CD4-positive, alpha-beta memory T cell (primary cell): ENCODE data around the gene ZNF837. TPM values are rescaled to one million over a fixed set of nuclear protein-coding genes. Genes with fewer than 3 reads are reported as not detected.

Source experiments
- CTCF ChIA-PET: fragments of 350-600 bp; sonication (Branson Sonifier 250); formaldehyde crosslinking; loops from one replicate; lab custom pipeline; 2021; ENCODE audit warnings: inconsistent platforms; ENCODE audit not compliant: partially characterized antibody; lab: Charles Lee
- POLR2A ChIA-PET: fragments of 350-600 bp; sonication (Branson Sonifier 250); formaldehyde crosslinking; loops from one replicate; lab custom pipeline; 2021; ENCODE audit not compliant: partially characterized antibody; lab: Charles Lee
- DNase-seq, 5 donors: peaks; one replicate each; pipeline versions ENCODE4 v3.0.0 to v3.0.0-alpha.2; 2020 to 2022; ENCODE audit warnings: mixed read lengths in 1 of 5
- H3K27ac ChIP-seq: one replicate; pipeline ENCODE4 v1.7.0; 2013; ENCODE audit warnings: low read depth, low read length
- H3K27me3 ChIP-seq: 2 replicates; pipeline ENCODE4 v1.7.0; 2013; ENCODE audit warnings: mild to moderate bottlenecking, low read length, moderate library complexity; ENCODE audit not compliant: insufficient read depth
- H3K36me3 ChIP-seq: 2 replicates; pipeline ENCODE4 v1.7.0; 2013; ENCODE audit warnings: mild to moderate bottlenecking, low read length, moderate library complexity; ENCODE audit not compliant: insufficient read depth
- H3K4me1 ChIP-seq: 2 replicates; pipeline ENCODE4 v1.7.0; 2013; ENCODE audit warnings: mild to moderate bottlenecking, low read length, moderate library complexity; ENCODE audit not compliant: insufficient read depth
- H3K4me3 ChIP-seq, 2 donors: one replicate each; pipeline ENCODE4 v1.7.0; 2013; ENCODE audit warnings: low read length in 2 of 2, mild to moderate bottlenecking in 1 of 2
- H3K9me3 ChIP-seq, 2 donors: one replicate each; pipeline ENCODE4 v1.7.0; 2013; ENCODE audit warnings: low read length in 2 of 2, control low read depth in 1 of 2; ENCODE audit not compliant: control insufficient read depth in 1 of 2
- H3K27ac Mint-ChIP-seq, 7 donors: one replicate each; pipeline ENCODE4 v1.8.0; 2020 to 2021; ENCODE audit warnings: mixed read lengths in 7 of 7, mild to moderate bottlenecking in 6 of 7, inconsistent platforms in 3 of 7, moderate library complexity in 3 of 7
- H3K27me3 Mint-ChIP-seq, 2 donors: one replicate each; pipeline ENCODE4 v1.8.0; 2020 to 2021; ENCODE audit warnings: mixed read lengths in 2 of 2
- H3K36me3 Mint-ChIP-seq, 2 donors: one replicate each; pipeline ENCODE4 v1.8.0; 2020 to 2021; ENCODE audit warnings: mixed read lengths in 2 of 2, inconsistent platforms in 1 of 2, mild to moderate bottlenecking in 1 of 2
- H3K4me1 Mint-ChIP-seq, 4 donors: one replicate each; pipeline ENCODE4 v1.8.0; 2020 to 2021; ENCODE audit warnings: mixed read lengths in 4 of 4, mild to moderate bottlenecking in 1 of 4
- H3K4me3 Mint-ChIP-seq, 8 donors: one replicate each; pipeline ENCODE4 v1.8.0; 2020 to 2021; ENCODE audit warnings: mixed read lengths in 8 of 8, mild to moderate bottlenecking in 7 of 8, moderate library complexity in 6 of 8, inconsistent platforms in 3 of 8
- H3K9me3 Mint-ChIP-seq, 8 donors: one replicate each; pipeline ENCODE4 v1.8.0; 2020 to 2021; ENCODE audit warnings: mixed read lengths in 8 of 8, mild to moderate bottlenecking in 5 of 8, inconsistent platforms in 3 of 8, moderate library complexity in 1 of 8
- intact Hi-C: fragments of 100-400 bp; cut with micrococcal nuclease; formaldehyde crosslinking; loops from one replicate; pipeline ENCODE4 v1.15.1; 2023
- polyA plus RNA-seq, 2 donors: library from polyadenylated mRNA; unstranded; fragments of 300-500 nt; fragmentation: Illumina TruSeq; gene quantifications; one replicate each; pipeline ENCODE4 v1.2.3, GENCODE V29; 2021
- total RNA-seq, 2 experiments: library from RNA; stranded (reverse); gene quantifications; one replicate each; pipeline ENCODE4 v1.2.3, GENCODE V29; 2021

ZNF837 gene
- total and polyA plus RNA-seq, 4 experiments from 2014 or later: 3.4 to 4.6 (median 3.6) TPM

DNA sequence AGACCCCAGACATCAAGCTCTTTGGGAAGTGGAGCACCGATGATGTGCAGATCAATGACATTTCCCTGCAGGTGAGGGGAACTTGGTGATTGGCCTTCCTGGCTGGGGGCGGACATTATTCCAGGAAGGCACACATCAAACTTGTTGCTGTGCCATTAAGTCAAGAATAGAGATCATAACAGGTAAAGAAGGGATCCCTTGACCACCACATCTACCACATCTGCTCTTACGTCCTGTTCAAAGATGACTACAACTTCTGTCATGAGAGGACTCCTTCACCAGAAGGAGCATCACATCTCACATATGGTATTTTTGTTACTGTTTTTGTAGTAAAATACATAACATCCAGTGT lies 7.3 kb upstream of the ZNF837 start:
- H3K27me3 Mint-ChIP-seq: no peaks in the 10 kb centered on the region
- peaks cover 22 to 44% of the 10 kb centered on the region in 2 donors for H3K36me3 Mint-ChIP-seq
- intact Hi-C loops: loop anchor here (10.0 kb wide), 1 partner anchor 163 kb away; the partner anchor contains the start of gene ZNF544
- peak overlapping the region; percentile 44 to 56 for H3K4me3 ChIP-seq
- H3K4me1 Mint-ChIP-seq: peaks cover 24 to 58% (median 37%) of the 10 kb centered on the region in 4 donors
- CTCF ChIA-PET: no interaction called here
- peaks cover 34% of the 10 kb centered on the region for H3K4me1 ChIP-seq
- peak overlapping the region; percentile 93 to 99 (median 96) for H3K4me3 Mint-ChIP-seq
- H3K27ac Mint-ChIP-seq: peak overlapping the region in 6 of 7 donors; percentile 96 to 99 (median 98)
- no peaks in the 10 kb centered on the region for H3K27me3 ChIP-seq
- no peaks in the 10 kb centered on the region for H3K9me3 ChIP-seq
- no peaks in the 10 kb centered on the region for H3K9me3 Mint-ChIP-seq
- POLR2A ChIA-PET: interaction anchor here (1.1 to 3.2 kb wide), 5 partner anchors 13 to 205 kb away, joined by 3 to 30 read pairs (median 6); partner anchors contain the start of genes ZBTB45, ZNF274, ZNF324B and ZNF497
- H3K36me3 ChIP-seq: peaks cover 30% of the 10 kb centered on the region
- no peak for DNase-seq
- peak overlapping the region; percentile 89 for H3K27ac ChIP-seq

DNA sequence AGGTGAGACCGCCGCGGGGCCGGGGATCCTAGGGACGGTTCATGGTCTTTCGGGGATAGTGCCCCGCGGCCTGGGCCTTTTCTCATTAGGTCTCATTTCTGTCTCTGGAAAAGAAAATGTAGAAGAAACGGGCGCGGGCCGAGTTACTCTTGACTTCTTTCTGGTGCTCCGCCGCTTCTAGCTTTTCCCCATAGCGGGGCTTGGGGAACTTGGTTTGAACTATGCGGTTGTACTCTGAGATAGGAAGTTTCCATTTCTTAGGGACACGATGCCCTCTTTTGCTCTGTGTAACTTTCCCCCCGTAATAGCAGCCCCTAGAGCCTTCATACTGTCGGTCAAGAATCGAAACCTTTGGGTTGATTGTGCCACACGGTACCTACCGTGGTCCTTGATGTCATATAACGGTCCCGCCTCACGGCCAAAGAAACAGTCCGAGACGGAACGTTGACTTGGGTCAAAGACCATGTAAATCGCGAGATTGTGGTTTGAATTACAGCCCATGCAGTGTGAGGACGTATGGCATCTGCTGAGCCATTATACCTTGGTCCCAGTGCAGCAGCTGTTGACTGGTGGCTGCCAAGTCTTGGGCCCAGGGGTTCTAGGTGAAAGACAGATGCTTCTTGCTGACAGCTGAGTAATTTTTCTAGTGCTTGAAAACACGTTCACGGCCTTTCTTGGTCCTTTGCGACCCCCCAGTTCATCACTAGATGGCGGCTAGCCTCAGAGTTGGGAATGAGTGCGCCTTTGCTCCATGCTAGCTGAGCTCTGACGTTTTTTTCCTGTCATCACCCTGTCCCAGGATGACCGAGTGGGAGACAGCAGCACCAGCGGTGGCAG lies 6.7 kb upstream of the ZNF837 start:
- Mint-ChIP-seq H3K4me3 (peak overlapping the region; percentile 93 to 99 (median 96)), H3K27ac (peak overlapping the region; percentile 96 to 99 (median 98)), H3K36me3 (peaks cover 17 to 39% of the 10 kb centered on the region in 2 donors), H3K9me3 (peaks cover 0 to 2% (median 0%) of the 10 kb centered on the region in 8 donors), H3K27me3 (no peaks in the 10 kb centered on the region), H3K4me1 (peaks cover 22 to 54% (median 35%) of the 10 kb centered on the region in 4 donors)
- Histone ChIP-seq H3K9me3 (no peaks in the 10 kb centered on the region), H3K4me1 (peaks cover 34% of the 10 kb centered on the region), H3K27me3 (no peaks in the 10 kb centered on the region), H3K4me3 (peak overlapping the region; percentile 44 to 56), H3K36me3 (peaks cover 24% of the 10 kb centered on the region), H3K27ac (peak overlapping the region; percentile 89)
- no peak for DNase-seq
- ChIA-PET CTCF (no interaction called here), POLR2A (interaction anchor here (1.0 to 3.2 kb wide), 13 partner anchors 13 to 538 kb away, joined by 3 to 30 read pairs (median 5); partner anchors contain the start of genes ZBTB45, ZNF274, ZNF324B and ZNF446)
- intact Hi-C loops: loop anchor here (1.0 to 10.0 kb wide), 7 partner anchors 14 to 163 kb away; partner anchors contain the start of genes ERVK3-1, ZNF132, ZNF544 and ZNF584

DNA sequence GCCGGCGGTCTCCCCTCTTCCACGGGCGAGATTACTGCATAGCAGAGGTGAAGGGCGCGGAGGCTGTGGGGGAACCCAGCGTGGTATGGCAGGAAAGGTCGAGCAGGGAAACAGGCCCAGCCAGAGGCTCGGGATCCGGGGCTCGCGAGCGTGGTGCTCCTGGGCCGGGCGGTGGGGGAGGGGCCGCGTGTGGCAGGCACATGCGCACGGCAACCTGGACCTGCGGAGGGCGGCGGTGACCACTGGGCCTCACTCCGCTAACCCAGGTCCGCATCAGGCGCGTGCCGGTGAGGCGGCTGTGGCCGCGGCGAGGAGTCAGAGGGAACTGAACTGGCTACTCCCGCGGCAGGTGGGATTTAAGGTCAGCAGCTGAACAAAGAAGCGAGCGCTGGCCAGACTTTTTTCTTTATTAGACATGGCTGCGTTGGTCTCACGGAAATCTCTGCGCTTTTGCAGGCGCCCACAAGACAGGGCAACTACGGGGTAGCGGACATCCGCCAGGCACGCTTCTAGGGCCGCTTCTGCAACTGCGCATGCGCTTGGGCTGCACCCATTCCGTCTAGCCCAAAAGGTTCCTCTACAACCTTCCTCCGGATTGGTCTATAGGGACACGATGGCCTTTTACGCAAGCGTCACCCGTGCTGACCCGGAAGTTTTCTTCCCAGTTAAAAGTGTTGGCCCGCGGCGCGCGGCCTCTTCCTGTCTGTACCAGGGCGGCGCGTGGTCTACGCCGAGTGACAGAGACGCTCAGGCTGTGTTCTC lies 5.9 kb upstream of the ZNF837 start, which contains the start of gene RPS5:
Gene RPS5 (plus strand): TSS at position 694 of the 762 bp plus-strand sequence. CDS start 869 bp downstream, outside the sequence.
- POLR2A ChIA-PET: interaction anchor here (0.6 to 3.2 kb wide), 18 partner anchors 13 to 537 kb away, joined by 3 to 30 read pairs (median 4); partner anchors contain the start of genes ERVK3-1, ZBTB45, ZNF274 and ZNF324B
- intact Hi-C loops: loop anchor here (1.0 to 10.0 kb wide), 7 partner anchors 15 to 162 kb away; partner anchors contain the start of genes ERVK3-1, ZNF132, ZNF544 and ZNF584
- Histone ChIP-seq H3K27ac (peak within 1 kb of the TSS; percentile 89), H3K36me3 (peaks cover 20% of the 10 kb centered on the region), H3K4me3 (peak within 1 kb of the TSS; percentile 56 to 65), H3K27me3 (no peaks in the 10 kb centered on the region), H3K4me1 (peaks cover 41% of the 10 kb centered on the region), H3K9me3 (no peaks in the 10 kb centered on the region)
- peak within 1 kb of the TSS; percentile 96 to 99 (median 98) for H3K27ac Mint-ChIP-seq
- H3K27me3 Mint-ChIP-seq: no peaks in the 10 kb centered on the region
- CTCF ChIA-PET: no interaction called here
- peak within 1 kb of the TSS; percentile 93 to 99 (median 96) for H3K4me3 Mint-ChIP-seq
- H3K9me3 Mint-ChIP-seq: peaks cover 0 to 2% (median 0%) of the 10 kb centered on the region in 8 donors
- DNase-seq: peak; percentile 94 to 99 (median 98)
- peaks cover 27 to 60% (median 39%) of the 10 kb centered on the region in 4 donors for H3K4me1 Mint-ChIP-seq
- H3K36me3 Mint-ChIP-seq: peaks cover 17 to 36% of the 10 kb centered on the region in 2 donors

DNA sequence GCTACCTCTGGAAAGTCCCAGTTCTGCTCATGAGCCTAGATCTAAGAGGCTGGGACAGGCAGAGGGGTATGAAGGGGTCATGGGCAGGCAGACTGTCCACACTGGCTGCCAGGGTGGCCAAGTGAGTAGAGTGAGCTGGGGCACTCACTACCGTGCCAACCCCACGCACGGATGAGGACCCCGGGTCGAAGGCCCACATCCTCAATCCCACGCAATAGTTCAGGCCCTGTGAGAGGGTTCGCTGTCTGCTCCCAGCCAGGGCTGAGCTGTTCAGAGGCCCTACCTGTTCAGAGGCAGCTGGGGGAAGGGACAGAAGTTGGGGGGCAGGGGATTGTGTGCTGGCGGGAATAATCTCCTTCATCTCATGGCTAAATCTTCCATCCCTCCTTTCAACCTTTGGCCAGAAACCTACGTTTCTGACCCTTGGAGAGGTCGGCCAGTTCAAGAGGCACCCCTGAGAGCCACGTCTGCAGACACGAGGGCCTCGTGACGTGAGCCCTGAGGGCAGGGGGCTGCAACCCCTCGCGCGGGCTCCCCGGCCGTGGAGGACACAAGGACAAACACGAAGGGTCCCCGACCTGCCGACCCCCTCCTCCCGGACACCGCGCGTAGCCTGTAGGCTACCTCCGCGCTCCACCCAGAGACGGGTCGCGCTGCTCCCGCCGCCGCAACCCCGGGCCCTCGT lies 5.2 kb upstream of the ZNF837 start:
- Histone ChIP-seq H3K27ac (peak overlapping the region; percentile 89), H3K9me3 (no peaks in the 10 kb centered on the region), H3K4me1 (peaks cover 42% of the 10 kb centered on the region), H3K27me3 (no peaks in the 10 kb centered on the region), H3K36me3 (peaks cover 16% of the 10 kb centered on the region), H3K4me3 (peak overlapping the region; percentile 56 to 65)
- intact Hi-C loops: loop anchor here (10.0 kb wide), 1 partner anchor 161 kb away; the partner anchor contains the start of gene ZNF544
- ChIA-PET CTCF (no interaction called here), POLR2A (interaction anchor here (0.6 to 3.2 kb wide), 14 partner anchors 12 to 536 kb away, joined by 3 to 30 read pairs (median 4); partner anchors contain the start of genes ERVK3-1, ZBTB45, ZNF274 and ZNF446)
- Mint-ChIP-seq H3K27me3 (no peaks in the 10 kb centered on the region), H3K4me1 (peaks cover 27 to 64% (median 41%) of the 10 kb centered on the region in 4 donors), H3K36me3 (peaks cover 17 to 35% of the 10 kb centered on the region in 2 donors), H3K27ac (peak overlapping the region; percentile 96 to 99 (median 98)), H3K9me3 (peaks cover 0 to 2% (median 0%) of the 10 kb centered on the region in 8 donors), H3K4me3 (peak overlapping the region; percentile 93 to 99 (median 96))
- DNase-seq: peak in 1 of 5 donors; percentile 17

DNA sequence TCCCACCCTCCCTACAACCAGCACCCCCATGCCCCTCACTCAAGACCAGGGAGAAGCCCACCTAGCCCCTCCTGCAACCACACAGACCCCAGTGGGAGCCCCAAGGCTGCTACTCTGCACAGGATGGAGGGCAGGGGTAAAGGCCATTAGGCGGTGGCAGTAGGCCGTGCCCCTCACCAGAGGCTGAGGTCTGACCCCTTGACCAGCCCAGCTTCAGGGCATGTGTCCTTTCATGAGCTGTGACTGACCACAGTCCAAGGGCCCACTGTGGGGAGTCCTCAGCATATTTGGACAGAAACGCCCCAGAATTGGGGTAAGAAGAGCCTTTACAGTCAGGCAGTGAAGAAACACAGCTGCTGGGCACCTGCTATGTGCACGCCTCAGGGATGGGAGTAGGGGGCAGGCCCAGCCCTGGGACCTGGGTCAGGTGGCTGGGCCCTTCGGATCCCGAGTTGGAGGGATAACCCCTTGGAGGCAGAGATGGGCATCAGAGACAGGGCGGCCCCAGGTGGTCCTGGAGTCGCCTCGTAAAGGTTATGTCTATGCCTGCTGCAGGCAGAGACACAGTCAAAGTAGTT lies 4.6 kb upstream of the ZNF837 start:
- no peak for DNase-seq
- Mint-ChIP-seq H3K4me1 (peaks cover 24 to 59% (median 40%) of the 10 kb centered on the region in 4 donors), H3K4me3 (peak overlapping the region; percentile 93 to 99 (median 96)), H3K27me3 (no peaks in the 10 kb centered on the region), H3K27ac (peak overlapping the region; percentile 96 to 98 (median 98)), H3K9me3 (peaks cover 0 to 2% (median 0%) of the 10 kb centered on the region in 8 donors), H3K36me3 (peaks cover 17 to 30% of the 10 kb centered on the region in 2 donors)
- Histone ChIP-seq H3K4me3 (peak overlapping the region in 1 of 2 donors; percentile 56), H3K36me3 (peaks cover 11% of the 10 kb centered on the region), H3K27me3 (no peaks in the 10 kb centered on the region), H3K27ac (peak overlapping the region; percentile 89), H3K4me1 (peaks cover 39% of the 10 kb centered on the region), H3K9me3 (no peaks in the 10 kb centered on the region)
- ChIA-PET POLR2A (interaction anchor here (1.0 to 3.2 kb wide), 8 partner anchors 12 to 107 kb away, joined by 3 to 30 read pairs (median 4); partner anchors contain the start of genes ERVK3-1, ZNF446, ZNF497 and ZNF584), CTCF (no interaction called here)
- intact Hi-C loops: loop anchor here (10.0 kb wide), 1 partner anchor 161 kb away; the partner anchor contains the start of gene ZNF544
